ENCODE measurements around the gene PSMC3IP. TPM values are rescaled to one million over a fixed set of nuclear protein-coding genes. Genes with fewer than 3 reads are reported as not detected.

The PSMC3IP gene
- total and polyA plus RNA-seq, 2 of the 4 experiments (the other 2 are of a cell fraction), result 5.6 to 9.8 TPM

DNA sequence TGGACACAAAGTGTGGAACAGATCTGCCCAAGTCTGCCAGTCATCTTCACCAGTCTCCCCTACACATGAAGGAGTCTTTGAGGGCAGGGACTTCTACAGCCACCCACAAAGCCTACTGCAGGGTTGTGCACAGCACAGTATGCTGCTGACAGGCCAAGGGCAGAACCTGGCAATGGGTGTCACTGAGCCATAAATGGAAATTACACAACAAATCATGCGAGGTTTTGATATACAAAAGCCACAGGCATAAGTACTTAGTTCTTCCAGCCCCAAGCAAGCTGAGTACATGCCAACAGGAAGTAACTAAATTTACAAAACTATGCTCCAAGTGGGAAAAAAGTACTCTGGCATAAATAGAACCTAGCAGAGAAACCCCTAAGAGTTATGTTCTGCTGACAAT is 7.8 kb upstream of the PSMC3IP start:
- Histone ChIP-seq H3K9ac (ENCODE audit: low read depth, low read length) (no peak overlapping the region), H3K23ac (ENCODE audit: low read depth, low read length) (no peak overlapping the region), H2AK5ac (ENCODE audit: low read depth, low read length) (no peak overlapping the region), H4K20me1 (ENCODE audit: insufficient read depth, low read length) (peaks cover 17% of the 10 kb centered on the region; the same call in 1 of the 2 replicates), H2AK9ac (replicated peaks; ENCODE audit: low read depth, low read length, poor library complexity) (no peak overlapping the region), H3K27ac (ENCODE audit: insufficient read depth, low read length) (no peak overlapping the region), H2BK5ac (ENCODE audit: low read depth, low read length, poor library complexity, severe bottlenecking) (no peak overlapping the region), H2BK20ac (ENCODE audit: low read depth, low read length) (no peak overlapping the region), H3K36me3 (ENCODE audit: control insufficient read depth, insufficient read depth, low read length) (peaks cover 67% of the 10 kb centered on the region), H2BK120ac (ENCODE audit: low read depth, low read length) (no peak overlapping the region), H4K5ac (ENCODE audit: low read depth, low read length) (no peak overlapping the region), H4K91ac (ENCODE audit: insufficient read depth, low read depth, low read length) (no peak overlapping the region), H2BK15ac (ENCODE audit: low read depth, low read length) (no peak overlapping the region), H3K9me1 (ENCODE audit: insufficient read depth, low read length) (no peaks in the 10 kb centered on the region; the same call in 1 of the 2 replicates), H3K18ac (ENCODE audit: low read depth, low read length) (no peak overlapping the region), H3K27me3 (ENCODE audit: control insufficient read depth, insufficient read depth, low read length) (no peaks in the 10 kb centered on the region), H3K9me3 (ENCODE audit: control insufficient read depth, insufficient read depth, low read length) (no peaks in the 10 kb centered on the region), H3K4me1 (ENCODE audit: control insufficient read depth, insufficient read depth, low read length) (no peaks in the 10 kb centered on the region), H3K14ac (replicated peaks; ENCODE audit: low read depth, low read length) (no peak overlapping the region), H2AFZ (replicated peaks; ENCODE audit: low read length, poor library complexity) (no peak overlapping the region), H3K56ac (ENCODE audit: extremely low read depth, insufficient read depth, low read length) (no peak overlapping the region), H3K4ac (ENCODE audit: low read depth, low read length) (no peak overlapping the region), H3K4me2 (ENCODE audit: low read depth, low read length) (no peak overlapping the region), H4K8ac (ENCODE audit: low read depth in 2 of 2, low read length in 2 of 2) (no peak overlapping the region), H3K4me3 (ENCODE audit: insufficient read depth, low read depth, low read length) (no peak overlapping the region), H3K79me1 (ENCODE audit: low read depth in 1 of 2, low read length in 2 of 2) (0 out of 4 replicates have a peak, but pooled peaks cover 4 to 7% of the 10 kb centered on the region in 2 experiments)
- POLR2A ChIA-PET (ENCODE audit: unreplicated experiment), result no interaction called here
- dilution Hi-C loops (cut with HindIII; ENCODE audit: low sequenced_read_pairs, unreplicated experiment), result no loop called here
- ATAC-seq (ENCODE audit: low read depth) (peak; percentile 39), DNase-seq (no peak)
- intact Hi-C loops (cut with micrococcal nuclease), result no loop called here
- WGBS, 2 experiments (ENCODE audit: extremely low coverage in 2 of 2, insufficient read length in 1 of 2), result no CpG with 5 or more reads among the region's 1 CpG
- in situ Hi-C loops (cut with MboI; ENCODE audit: low sequenced_read_pairs), result no loop called here
- CTCF ChIA-PET, result no interaction called here
- TF ChIP-seq MXI1 (IDR thresholded peaks at IDR 0.05; ENCODE audit: borderline replicate concordance, low read depth, low read length) (no peak), USF2 (IDR thresholded peaks at IDR 0.05; ENCODE audit: low read depth, low read length) (no peak), CEBPB (IDR thresholded peaks at IDR 0.05; ENCODE audit: low read depth, low read length) (no peak), FOS (IDR thresholded peaks at IDR 0.05; ENCODE audit: low read depth, low read length) (no peak), MAFK (IDR thresholded peaks at IDR 0.05; ENCODE audit: low read depth, low read length) (no peak), NFE2L2 (IDR thresholded peaks at IDR 0.05; ENCODE audit: low read depth, low read length) (no peak)
- no TSS peak for BruUV-seq (replicated peaks)
